22Rv1 (cell line): Measurements from ENCODE around the gene BEND6.

Source experiments
- H3K27ac ChIP-seq: fragments of 450-650 bp; 2 replicates; pipeline ENCODE4 v1.5.1; 2017
- ZFX ChIP-seq: fragments of 450-650 bp; IDR thresholded peaks from 2 replicates; pipeline ENCODE4 v1.6.1; 2017; ENCODE audit warnings: antibody characterized with exemption, borderline replicate concordance
- TF ChIP-seq, protein P1 (sequence below): fragments of 450-650 bp; IDR thresholded peaks from 2 replicates; pipeline ENCODE4 v1.5.1; 2017; ENCODE audit warnings: mild to moderate bottlenecking

Gene BEND6

DNA sequence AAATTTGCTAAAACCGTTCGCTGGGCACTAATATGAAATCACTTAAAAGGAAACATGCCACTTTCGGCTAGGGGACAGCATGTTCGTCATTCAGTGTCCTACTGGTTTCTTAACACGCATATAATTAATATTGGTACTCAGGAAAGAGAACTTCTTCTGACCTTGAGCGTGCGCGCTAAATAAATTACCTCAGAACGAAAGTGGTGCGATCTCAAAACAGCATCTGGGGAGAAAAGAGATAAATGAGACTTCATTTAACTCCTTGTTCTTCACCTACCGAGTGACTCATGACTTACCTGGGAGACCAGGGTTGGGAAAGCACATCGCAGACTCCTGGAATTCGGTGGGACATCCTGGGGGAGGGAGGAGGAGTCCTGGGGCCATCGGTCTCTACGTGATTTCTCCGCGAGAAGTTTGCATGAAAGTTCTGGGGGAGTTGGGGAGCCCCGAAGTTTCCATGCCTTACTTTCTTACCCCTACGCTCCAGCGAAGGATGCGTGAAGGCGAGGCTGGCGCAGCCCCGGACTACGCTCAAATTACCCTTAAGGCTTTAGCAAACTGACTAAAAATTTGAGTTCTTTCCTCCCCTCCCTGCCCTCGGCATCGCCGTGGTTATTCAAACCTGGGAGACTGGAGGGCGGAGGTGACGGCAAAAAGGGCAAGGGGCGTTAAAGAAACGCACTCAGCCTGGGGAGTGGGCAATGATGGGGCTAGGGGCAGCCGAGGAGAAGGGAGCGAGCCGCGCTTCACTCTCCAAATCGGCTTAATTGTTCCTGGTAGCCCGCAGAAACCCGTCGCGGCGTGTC is 1.1 kb upstream of the BEND6 start:
- no peak for TF ChIP-seq ZFX
- TF ChIP-seq, protein P1, sequence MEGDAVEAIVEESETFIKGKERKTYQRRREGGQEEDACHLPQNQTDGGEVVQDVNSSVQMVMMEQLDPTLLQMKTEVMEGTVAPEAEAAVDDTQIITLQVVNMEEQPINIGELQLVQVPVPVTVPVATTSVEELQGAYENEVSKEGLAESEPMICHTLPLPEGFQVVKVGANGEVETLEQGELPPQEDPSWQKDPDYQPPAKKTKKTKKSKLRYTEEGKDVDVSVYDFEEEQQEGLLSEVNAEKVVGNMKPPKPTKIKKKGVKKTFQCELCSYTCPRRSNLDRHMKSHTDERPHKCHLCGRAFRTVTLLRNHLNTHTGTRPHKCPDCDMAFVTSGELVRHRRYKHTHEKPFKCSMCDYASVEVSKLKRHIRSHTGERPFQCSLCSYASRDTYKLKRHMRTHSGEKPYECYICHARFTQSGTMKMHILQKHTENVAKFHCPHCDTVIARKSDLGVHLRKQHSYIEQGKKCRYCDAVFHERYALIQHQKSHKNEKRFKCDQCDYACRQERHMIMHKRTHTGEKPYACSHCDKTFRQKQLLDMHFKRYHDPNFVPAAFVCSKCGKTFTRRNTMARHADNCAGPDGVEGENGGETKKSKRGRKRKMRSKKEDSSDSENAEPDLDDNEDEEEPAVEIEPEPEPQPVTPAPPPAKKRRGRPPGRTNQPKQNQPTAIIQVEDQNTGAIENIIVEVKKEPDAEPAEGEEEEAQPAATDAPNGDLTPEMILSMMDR: no peak
- H3K27ac ChIP-seq: no peak overlapping the region

DNA sequence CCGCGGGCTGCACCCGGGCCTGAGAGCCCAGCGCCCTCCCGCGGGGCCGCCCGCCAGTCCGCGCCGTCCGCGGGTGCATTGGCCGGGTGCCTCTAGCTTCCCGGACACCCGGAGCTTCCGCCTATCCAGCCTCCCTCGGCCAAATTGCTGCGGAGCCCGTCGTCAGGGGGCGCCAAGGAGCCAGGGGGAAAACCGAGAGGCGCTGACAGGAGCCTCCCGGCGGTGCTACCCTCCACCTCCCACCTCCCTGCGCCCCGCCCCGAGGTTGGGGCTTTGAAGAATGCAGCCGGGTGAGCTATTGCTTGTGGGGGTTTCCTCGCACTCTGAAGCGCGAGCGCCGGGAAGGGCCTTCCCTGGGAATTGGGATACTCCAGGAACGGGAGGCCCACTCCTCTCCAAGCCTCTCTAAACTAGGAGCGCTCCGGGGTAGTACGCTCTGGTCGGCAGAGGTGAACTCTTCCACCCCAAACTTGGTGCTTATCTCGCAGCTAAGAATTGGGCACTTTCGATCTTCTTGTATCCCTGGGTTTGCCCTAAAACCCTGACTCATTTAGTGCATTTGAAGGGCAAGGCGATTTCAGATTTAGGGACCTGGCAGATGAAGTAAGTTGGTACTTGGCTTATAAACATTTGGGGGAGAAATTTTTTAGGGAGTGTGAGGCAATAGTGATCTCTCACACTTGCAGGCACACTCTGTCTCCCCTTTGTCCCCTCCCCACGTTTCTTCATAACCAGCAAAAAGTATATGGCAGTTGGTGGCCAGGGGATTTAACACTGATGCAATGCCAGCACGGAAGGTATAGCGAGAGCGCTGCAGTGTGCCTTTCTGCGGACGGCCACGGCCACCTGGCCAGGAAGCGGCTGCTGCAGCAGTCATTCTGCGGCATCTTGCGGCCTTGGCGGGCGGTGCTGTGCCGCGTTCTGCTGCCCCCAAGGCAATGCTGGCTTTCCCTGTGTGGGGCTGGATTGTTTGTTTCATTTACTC is 556 bp downstream of the BEND6 start:
- TF ChIP-seq, protein P1: peak; percentile 93
- TF ChIP-seq ZFX: no peak
- peak overlapping the region; percentile 45; the same call in 1 of the 2 replicates for H3K27ac ChIP-seq

DNA sequence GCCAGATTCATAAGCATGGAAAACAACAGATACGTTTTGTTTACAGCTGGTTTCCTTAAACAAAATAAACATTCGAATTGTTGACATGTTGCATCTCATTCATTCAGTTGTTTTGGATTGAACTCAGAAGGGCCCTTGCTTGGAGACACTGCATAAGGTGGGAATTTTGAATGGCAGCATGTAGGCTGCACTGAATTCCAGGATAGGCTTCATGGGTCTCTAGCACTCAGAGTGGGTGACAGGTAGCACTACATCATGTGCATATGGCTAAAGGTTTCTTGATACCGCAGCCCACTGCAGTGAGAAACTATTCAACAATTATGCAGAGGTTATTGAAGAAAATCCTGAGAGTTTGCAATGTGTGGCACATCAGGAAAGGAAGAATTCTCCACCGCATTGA is 1.6 kb downstream of the BEND6 start:
- TF ChIP-seq, protein P1: no peak
- no peak for TF ChIP-seq ZFX
- H3K27ac ChIP-seq: no peak overlapping the region

DNA sequence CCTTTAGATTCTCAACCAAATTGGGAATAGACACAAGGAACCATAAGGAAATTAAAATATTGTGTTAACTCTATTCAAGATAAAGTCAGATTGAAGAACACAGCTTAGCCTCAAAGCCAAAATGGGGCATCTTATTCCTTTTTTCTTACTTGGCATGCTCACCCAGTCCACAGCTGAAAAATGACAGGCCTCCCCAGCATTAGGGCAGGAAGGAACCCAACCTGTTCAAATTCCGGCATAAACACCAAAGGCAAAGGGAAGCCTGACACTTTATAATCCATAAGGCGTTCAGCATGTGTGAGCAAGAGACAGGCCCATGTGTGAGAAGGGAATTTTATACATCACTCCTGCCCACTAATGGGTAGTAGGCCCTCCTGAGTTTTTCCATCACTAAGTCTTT is 2.9 kb downstream of the BEND6 start:
- TF ChIP-seq, protein P1: no peak
- TF ChIP-seq ZFX: no peak
- H3K27ac ChIP-seq: no peak overlapping the region

DNA sequence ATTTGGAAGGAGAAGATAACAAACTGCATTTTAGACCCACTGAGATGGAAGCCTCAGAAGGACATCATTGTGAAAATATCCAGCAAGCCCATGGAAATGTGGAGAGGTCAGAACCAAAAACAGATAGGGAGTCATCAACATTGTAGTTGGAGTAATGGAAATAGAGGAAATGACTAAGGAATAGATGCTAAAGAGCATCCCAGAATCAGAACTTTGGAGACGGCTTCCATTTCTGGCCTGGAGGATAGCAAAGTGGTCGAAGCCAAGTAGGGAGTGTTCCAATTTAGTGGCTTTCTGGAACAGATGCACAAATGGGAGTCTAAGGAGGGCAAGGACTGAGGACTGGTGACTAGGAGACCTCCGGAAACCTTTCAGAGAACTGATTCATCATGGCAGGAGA is 3.6 kb downstream of the BEND6 start:
- no peak overlapping the region for H3K27ac ChIP-seq
- TF ChIP-seq, protein P1: no peak
- no peak for TF ChIP-seq ZFX

DNA sequence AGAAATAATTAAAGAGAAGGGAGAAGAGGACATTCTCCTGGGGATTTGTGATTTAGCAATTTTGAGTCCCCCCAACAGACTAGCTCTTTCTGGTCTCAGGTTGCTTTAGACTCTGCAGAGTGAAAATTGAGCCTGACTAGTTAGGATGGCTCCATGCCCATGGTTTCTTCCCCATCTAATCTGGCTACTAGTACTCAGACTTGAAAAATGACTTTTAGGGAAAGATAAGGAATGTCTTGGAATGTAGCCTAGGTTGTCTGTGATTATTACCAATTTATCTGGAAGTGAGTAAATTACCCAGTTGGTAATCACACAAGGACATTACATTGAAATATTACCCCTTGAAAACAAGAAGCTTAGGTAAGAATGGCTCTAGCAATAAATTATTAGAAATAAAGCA is 4.2 kb downstream of the BEND6 start:
- H3K27ac ChIP-seq: no peak overlapping the region
- no peak for TF ChIP-seq ZFX
- TF ChIP-seq, protein P1: no peak

DNA sequence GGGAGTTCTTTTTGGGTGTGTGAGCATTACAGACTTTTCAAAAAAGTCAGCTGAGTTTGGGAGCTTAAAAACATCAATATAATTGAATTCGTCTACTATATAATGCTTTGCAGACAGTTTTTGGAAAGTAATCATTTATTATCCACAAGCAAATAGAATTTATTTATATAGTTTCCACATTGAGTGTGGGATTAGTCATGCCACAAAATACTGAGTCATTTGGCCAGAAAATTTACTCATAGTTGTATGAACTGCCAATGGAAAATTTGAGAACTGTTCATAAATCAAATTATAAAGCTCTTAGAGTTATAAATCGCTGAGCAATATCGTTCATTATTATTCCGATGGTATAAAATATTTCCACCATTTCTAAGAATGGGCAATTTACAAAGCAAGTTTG is 5.0 kb downstream of the BEND6 start:
- TF ChIP-seq, protein P1: no peak
- TF ChIP-seq ZFX: no peak
- no peak overlapping the region for H3K27ac ChIP-seq
